Fibroblast of the aortic adventitia (primary cell): ENCODE results near the gene HS3ST5. TPM values are rescaled to one million over a fixed set of nuclear protein-coding genes. Genes with fewer than 3 reads are reported as not detected.

Experiments used
- DNase-seq: peaks from one replicate; pipeline ENCODE4 v3.0.0-alpha.2; 2010; ENCODE audit warnings: low read depth
- H3K4me3 ChIP-seq: 2 replicates; pipeline ENCODE4 v1.5.1; 2011; ENCODE audit warnings: low read depth, mild to moderate bottlenecking, control low read depth, low read length, moderate library complexity
- total RNA-seq: library from RNA; depleted of rRNA; stranded (reverse); fragments of >200 nt; gene quantifications from 2 replicates; pipeline ENCODE4 v1.2.3, GENCODE V29; 2012; ENCODE audit warnings: low replicate concordance
- TF ChIP-seq, protein P1 (sequence below): IDR thresholded peaks from 2 replicates; pipeline ENCODE4 v1.5.1; 2011; ENCODE audit warnings: mild to moderate bottlenecking, low read length, control low read depth, inconsistent platforms; ENCODE audit not compliant: insufficient read depth

The HS3ST5 gene, protein sequence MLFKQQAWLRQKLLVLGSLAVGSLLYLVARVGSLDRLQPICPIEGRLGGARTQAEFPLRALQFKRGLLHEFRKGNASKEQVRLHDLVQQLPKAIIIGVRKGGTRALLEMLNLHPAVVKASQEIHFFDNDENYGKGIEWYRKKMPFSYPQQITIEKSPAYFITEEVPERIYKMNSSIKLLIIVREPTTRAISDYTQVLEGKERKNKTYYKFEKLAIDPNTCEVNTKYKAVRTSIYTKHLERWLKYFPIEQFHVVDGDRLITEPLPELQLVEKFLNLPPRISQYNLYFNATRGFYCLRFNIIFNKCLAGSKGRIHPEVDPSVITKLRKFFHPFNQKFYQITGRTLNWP
- total RNA-seq: 0.09 TPM in 1 of 2 replicates, not detected in the other

DNA sequence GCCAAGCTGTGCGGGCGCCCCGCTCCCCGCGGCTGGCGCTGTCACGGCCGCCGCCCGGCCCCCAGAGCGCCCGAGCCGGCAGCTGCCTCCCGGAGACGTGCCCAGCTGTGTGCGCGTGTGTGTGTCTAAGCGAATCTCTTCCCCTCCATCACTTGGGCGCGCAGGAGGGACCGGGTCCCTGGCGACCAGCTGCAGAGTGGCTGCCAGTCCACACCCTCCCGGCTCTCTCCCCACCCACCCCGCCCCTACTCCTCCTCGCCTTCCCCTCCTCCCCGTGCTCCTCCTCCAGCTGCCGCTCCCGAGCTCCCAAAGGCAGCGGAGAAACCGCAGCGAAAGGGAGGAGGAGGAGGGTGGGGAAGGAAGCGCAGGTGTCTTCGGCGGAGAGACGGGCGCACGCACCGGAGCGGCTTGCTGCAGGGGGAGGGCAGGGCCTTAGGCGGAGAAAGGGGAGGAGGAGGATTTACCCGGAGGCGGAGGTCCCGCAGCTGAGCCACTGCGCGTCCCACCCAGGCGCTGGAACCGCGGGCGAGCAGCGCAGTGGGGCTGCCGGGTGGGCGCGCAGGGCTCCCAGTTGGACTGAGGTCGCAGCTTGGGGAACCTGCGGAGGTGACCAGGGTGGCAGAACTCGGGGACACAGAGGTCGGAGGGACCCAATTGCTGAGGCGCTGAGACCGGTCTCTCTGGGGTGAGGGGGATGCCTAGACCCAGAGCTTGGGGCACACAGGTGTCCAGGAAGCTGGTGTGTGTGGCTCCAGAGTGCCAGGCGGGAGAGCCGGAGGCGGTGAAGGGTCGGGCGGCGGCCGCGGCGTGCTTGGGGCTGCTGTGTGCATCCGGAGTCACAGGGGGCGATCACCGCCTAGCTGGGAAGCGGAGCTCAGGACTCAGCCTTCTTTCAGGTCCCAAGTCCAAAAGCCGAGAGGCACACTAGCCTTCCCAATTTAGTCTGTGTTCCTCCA, at the start of gene HS3ST5:
HS3ST5 (minus strand) TSS at position 198 of the 956 bp plus-strand sequence. CDS start 280,178 bp downstream, outside the sequence.
- no peak for DNase-seq
- peak within 1 kb of the TSS; percentile 45 for H3K4me3 ChIP-seq
- TF ChIP-seq, protein P1, sequence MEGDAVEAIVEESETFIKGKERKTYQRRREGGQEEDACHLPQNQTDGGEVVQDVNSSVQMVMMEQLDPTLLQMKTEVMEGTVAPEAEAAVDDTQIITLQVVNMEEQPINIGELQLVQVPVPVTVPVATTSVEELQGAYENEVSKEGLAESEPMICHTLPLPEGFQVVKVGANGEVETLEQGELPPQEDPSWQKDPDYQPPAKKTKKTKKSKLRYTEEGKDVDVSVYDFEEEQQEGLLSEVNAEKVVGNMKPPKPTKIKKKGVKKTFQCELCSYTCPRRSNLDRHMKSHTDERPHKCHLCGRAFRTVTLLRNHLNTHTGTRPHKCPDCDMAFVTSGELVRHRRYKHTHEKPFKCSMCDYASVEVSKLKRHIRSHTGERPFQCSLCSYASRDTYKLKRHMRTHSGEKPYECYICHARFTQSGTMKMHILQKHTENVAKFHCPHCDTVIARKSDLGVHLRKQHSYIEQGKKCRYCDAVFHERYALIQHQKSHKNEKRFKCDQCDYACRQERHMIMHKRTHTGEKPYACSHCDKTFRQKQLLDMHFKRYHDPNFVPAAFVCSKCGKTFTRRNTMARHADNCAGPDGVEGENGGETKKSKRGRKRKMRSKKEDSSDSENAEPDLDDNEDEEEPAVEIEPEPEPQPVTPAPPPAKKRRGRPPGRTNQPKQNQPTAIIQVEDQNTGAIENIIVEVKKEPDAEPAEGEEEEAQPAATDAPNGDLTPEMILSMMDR: no peak

DNA sequence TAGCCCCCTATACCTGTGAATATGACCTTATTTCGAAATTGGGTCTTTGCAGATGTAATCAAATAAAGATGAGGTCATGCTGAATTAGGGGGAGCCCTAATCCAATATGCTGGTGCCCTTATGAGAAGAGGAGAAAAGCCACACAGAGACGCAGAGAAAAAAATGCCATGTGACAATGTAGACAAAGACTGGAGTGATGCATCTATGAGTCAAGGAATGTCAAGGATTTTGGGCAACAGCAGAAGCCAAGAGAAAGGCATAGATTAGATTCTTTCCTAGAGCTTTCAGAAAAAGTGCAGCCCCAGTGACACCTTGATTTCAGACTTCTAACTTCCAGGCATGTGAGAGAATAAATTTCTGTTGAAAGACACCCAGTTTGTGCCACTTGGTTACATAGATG, 47.4 kb upstream of the HS3ST5 start:
- TF ChIP-seq, protein P1: no peak
- no peak for DNase-seq
- no peak overlapping the region for H3K4me3 ChIP-seq

DNA sequence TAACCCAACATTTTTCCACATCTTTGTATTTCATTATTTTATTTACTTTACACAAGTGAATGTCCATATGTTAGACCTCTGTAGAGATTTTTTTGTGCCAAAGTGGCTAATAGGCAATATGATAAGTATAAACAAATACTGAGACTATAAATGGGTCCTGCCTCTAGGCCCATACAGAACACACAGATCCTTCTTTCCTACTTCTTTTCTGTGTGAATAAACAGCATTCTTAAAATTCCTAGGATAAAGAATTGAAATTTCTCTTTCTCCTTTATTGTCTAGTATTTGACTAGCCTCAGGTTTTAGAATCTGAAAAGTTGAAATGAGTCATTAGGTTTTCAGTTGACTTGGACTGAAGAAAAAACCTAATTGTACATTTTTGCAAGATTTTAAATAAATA, 46.3 kb upstream of the HS3ST5 start:
- TF ChIP-seq, protein P1: no peak
- no peak for DNase-seq
- no peak overlapping the region for H3K4me3 ChIP-seq

DNA sequence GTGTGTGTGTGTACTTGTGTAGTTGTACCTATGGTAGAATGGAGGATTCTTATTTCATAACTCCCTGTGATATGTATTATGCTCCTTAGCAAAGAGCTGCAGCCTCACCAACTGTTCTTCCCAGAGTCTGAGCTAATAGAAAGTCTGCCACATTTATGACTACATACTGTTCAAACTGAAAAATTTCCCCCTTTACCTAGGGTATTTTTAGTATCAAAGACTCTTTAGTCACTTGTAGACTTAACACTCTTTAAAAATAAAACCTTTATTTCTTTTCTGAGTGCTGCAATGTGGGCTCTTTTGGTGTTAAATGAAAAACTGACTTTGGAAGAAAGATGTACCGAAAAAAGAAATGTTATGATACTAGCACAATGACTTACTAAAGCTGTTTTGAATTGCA, 39.6 kb upstream of the HS3ST5 start:
- H3K4me3 ChIP-seq: no peak overlapping the region
- no peak for DNase-seq
- TF ChIP-seq, protein P1: no peak

DNA sequence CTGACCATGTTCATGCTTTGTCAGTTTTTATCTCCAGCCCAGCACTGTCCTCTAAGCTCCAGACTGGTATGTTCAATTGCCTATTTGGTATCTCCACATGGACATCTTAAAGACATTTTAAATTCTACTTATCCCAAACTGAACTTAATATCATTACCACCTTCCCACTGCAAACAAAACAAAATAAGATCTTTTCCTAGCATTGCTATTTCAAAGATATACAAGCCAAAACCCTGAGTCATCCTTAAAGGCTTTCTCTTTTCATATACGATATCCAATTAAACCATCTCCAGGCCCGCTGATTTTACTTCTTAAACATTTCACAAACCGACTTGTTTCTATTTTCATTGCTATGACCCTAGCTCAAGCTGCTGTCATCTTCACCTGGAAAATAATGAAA, 35.1 kb upstream of the HS3ST5 start:
- TF ChIP-seq, protein P1: no peak

DNA sequence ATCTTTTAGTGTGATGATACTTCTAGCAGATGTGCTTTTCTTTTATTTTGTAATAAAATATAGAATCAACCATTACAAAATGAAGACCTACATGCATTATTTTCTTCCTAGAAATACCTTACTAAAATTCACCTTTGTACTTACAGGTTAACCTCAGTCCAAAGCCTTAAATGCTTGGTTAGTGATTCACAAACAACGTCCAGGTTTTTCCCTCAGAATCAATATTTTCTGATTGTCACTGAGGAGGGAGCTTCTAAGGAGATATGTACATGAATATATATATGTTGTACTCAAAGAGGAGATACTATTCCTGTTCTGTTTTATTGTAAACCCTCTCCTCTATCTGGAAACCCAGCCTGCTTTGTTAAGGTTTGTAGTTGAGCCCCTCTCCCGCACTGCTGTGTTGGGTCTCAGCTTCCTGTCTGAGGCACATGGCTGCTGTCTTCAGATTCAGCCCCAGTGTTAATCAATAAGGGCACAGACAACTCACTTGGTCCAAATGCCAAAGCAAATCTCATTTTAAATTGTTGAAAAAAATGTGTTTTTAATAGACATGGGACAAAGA, 33.9 kb upstream of the HS3ST5 start:
- TF ChIP-seq, protein P1: no peak
- no peak for DNase-seq
- no peak overlapping the region for H3K4me3 ChIP-seq

More for the DNA sequence above, 35.1 kb upstream of the HS3ST5 start:
- no peak for DNase-seq
- no peak overlapping the region for H3K4me3 ChIP-seq
